Uterus (tissue), 4 donors: Measurements from ENCODE around the gene MED16. TPM values are rescaled to one million over a fixed set of nuclear protein-coding genes. Genes with fewer than 3 reads are reported as not detected.

Source experiments
- DNase-seq, 2 donors: peaks; one replicate each; pipeline ENCODE4 v3.0.0-alpha.2; 2019 to 2020
- H3K27ac ChIP-seq, 2 donors: fragments of 200-600 bp; sonication (generic); 1 replicate in 1 of 2; 2 replicates in 1 of 2; pipeline ENCODE4 v1.5.1; 2016 to 2018
- H3K27me3 ChIP-seq, 2 donors: fragments of 200-600 bp; sonication (generic); one replicate each; pipeline ENCODE4 v1.5.1; 2018 to 2019; ENCODE audit warnings: control low read depth in 1 of 2
- H3K36me3 ChIP-seq, 2 donors: fragments of 200-600 bp; sonication (generic); one replicate each; pipeline ENCODE4 v1.5.1; 2019; ENCODE audit warnings: control low read depth in 1 of 2
- H3K4me1 ChIP-seq, 2 donors: fragments of 200-600 bp; sonication (generic); one replicate each; pipeline ENCODE4 v1.5.1; 2018 to 2019; ENCODE audit warnings: control low read depth in 1 of 2
- H3K4me3 ChIP-seq, 2 donors: fragments of 200-600 bp; sonication (generic); 1 replicate in 1 of 2; 2 replicates in 1 of 2; pipeline ENCODE4 v1.5.1; 2018 to 2019; ENCODE audit warnings: mild to moderate bottlenecking in 1 of 2
- H3K9me3 ChIP-seq, 2 donors: fragments of 200-600 bp; sonication (generic); one replicate each; pipeline ENCODE4 v1.5.1; 2019; ENCODE audit warnings: control low read depth in 1 of 2
- POLR2A ChIP-seq, 2 donors: fragments of 450-650 bp; IDR thresholded peaks; one replicate each; pipeline ENCODE4 v1.6.1; 2016; ENCODE audit warnings: antibody characterized with exemption in 2 of 2, mild to moderate bottlenecking in 1 of 2, moderate library complexity in 1 of 2
- intact Hi-C: fragments of 100-400 bp; cut with DNase I; formaldehyde crosslinking; loops from one replicate; pipeline ENCODE4 v1.15.1; 2023; ENCODE audit warnings: low total_unique reads
- total RNA-seq, 4 donors: library from RNA; depleted of rRNA in 3 of 4; stranded (reverse); fragments of >200 nt in 3 of 4; gene quantifications; one replicate each; pipeline versions ENCODE4 v1.1.0 to v1.2.4, GENCODE V29; 2014 to 2023
- TF ChIP-seq, protein P1 (sequence below), 4 experiments: fragments of 200-600 bp in 2 of 4; fragments of 450-650 bp in 2 of 4; sonication (generic) in 2 of 4; IDR thresholded peaks; one replicate each; pipeline ENCODE4 v1.5.1; 2016 to 2019; ENCODE audit warnings: antibody characterized with exemption in 4 of 4, mild to moderate bottlenecking in 2 of 4, moderate library complexity in 1 of 4
- donor health status: DM: yes; HTN: yes; CAD: no.

MED16 gene
- total RNA-seq, 4 donors from 2014 or later = 12.0 to 69.1 (median 43.1) TPM

DNA sequence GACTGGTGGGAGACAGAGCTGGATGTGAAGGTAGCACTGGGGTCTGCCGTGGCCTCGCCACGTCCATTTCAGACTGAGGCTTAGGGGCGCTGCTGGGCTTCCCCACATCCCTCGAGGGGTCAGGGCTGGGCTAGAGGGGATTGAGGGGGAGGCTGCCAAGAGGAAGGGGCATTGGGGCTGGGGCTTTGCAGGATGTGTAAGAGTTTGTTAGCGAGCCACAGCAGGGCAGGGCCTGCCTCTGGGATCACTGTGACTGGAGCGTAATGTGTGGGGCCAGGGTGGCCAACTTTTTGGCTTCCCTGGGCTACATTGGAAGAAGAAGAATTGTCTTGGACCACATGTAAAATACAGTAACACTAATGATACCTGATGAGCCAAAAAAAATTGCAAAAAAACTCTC lies 46.9 kb upstream of the MED16 start:
- intact Hi-C loops = no loop called here
- H3K27ac ChIP-seq = no peak overlapping the region

DNA sequence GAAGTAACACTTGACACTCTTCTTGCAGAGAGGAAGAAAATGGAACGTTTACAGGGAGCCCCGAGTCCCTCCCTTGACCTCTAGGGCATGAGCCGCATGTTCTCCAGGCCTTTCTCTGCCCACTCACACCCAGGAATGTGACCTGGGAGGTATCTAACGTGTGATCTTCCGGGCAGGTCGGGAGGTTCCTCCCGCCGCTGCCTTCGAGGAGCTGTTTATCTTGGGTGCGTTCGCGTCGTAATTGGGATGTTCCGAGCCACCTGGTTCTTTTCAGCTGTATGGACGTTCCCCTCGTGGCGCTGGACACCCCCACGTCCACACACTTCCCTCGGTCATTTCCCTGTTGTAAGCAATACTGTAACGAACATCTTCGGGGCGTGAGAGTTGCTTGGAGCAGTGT lies 46.5 kb upstream of the MED16 start:
- H3K36me3 ChIP-seq = no peaks in the 10 kb centered on the region
- H3K4me3 ChIP-seq = no peak overlapping the region
- H3K27me3 ChIP-seq = no peaks in the 10 kb centered on the region
- intact Hi-C loops = no loop called here
- TF ChIP-seq, protein P1, sequence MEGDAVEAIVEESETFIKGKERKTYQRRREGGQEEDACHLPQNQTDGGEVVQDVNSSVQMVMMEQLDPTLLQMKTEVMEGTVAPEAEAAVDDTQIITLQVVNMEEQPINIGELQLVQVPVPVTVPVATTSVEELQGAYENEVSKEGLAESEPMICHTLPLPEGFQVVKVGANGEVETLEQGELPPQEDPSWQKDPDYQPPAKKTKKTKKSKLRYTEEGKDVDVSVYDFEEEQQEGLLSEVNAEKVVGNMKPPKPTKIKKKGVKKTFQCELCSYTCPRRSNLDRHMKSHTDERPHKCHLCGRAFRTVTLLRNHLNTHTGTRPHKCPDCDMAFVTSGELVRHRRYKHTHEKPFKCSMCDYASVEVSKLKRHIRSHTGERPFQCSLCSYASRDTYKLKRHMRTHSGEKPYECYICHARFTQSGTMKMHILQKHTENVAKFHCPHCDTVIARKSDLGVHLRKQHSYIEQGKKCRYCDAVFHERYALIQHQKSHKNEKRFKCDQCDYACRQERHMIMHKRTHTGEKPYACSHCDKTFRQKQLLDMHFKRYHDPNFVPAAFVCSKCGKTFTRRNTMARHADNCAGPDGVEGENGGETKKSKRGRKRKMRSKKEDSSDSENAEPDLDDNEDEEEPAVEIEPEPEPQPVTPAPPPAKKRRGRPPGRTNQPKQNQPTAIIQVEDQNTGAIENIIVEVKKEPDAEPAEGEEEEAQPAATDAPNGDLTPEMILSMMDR (IDR thresholded peaks at IDR 0.05) = no peak
- no peak for TF ChIP-seq POLR2A (IDR thresholded peaks at IDR 0.05)
- no peaks in the 10 kb centered on the region for H3K9me3 ChIP-seq
- H3K4me1 ChIP-seq = peaks cover 0 to 23% of the 10 kb centered on the region in 2 donors
- DNase-seq = no peak
- H3K27ac ChIP-seq = no peak overlapping the region

More for the DNA sequence above, 46.9 kb upstream of the MED16 start:
- peaks cover 0 to 20% of the 10 kb centered on the region in 2 donors for H3K4me1 ChIP-seq
- DNase-seq = no peak
- no peaks in the 10 kb centered on the region for H3K36me3 ChIP-seq
- H3K9me3 ChIP-seq = no peaks in the 10 kb centered on the region
- no peak overlapping the region for H3K4me3 ChIP-seq
- TF ChIP-seq, protein P1 (IDR thresholded peaks at IDR 0.05) = no peak
- TF ChIP-seq POLR2A (IDR thresholded peaks at IDR 0.05) = no peak
- H3K27me3 ChIP-seq = no peaks in the 10 kb centered on the region

DNA sequence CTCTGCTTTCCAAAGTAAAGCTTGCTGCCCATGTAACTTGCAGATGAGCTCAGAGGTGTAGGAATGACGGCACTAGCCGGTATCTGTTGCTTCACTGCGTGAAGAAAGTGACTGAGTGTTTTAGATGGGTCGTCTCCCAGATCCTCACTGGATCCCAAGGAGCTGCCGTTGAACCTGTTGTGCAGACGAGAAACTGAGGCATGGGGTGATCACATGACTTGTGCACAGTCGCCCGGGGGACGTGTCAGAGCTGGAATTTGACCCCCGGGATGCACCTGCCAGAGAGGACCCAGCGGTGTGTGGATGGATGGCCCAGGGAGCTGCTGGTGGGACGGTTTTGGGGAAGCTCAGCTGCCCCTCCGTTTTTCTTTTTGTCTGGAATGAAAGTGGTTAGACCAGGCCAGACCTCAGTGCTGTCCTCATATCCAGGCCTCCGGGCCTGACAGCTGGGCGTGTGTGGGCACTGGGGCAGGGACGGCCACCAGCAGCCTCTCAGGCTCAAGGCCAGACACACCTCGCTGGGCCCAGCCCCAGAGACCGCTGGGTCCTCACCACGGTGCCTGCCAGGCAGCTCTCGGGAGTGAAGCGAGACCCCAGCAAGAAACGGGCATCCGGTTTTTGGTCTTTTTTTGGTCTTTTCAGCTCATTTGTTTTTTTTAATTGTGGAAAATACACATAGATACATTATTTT lies 45.4 kb upstream of the MED16 start:
- TF ChIP-seq, protein P1 (IDR thresholded peaks at IDR 0.05) = no peak
- no peak for TF ChIP-seq POLR2A (IDR thresholded peaks at IDR 0.05)
- intact Hi-C loops = no loop called here
- no peak for DNase-seq
- no peaks in the 10 kb centered on the region for H3K27me3 ChIP-seq
- H3K4me1 ChIP-seq = peaks cover 0 to 30% of the 10 kb centered on the region in 2 donors
- no peaks in the 10 kb centered on the region for H3K36me3 ChIP-seq
- no peak overlapping the region for H3K4me3 ChIP-seq
- no peak overlapping the region for H3K27ac ChIP-seq
- H3K9me3 ChIP-seq = no peaks in the 10 kb centered on the region

GRCh38 chr19:937259-937694 lies 44.3 kb upstream of the MED16 start:
- H3K27ac ChIP-seq = no peak overlapping the region
- H3K9me3 ChIP-seq = no peaks in the 10 kb centered on the region
- no peak for DNase-seq
- TF ChIP-seq, protein P1 (IDR thresholded peaks at IDR 0.05) = no peak
- no peak for TF ChIP-seq POLR2A (IDR thresholded peaks at IDR 0.05)
- intact Hi-C loops = no loop called here
- no peaks in the 10 kb centered on the region for H3K36me3 ChIP-seq
- no peak overlapping the region for H3K4me3 ChIP-seq
- H3K27me3 ChIP-seq = no peaks in the 10 kb centered on the region
- H3K4me1 ChIP-seq = peaks cover 0 to 41% of the 10 kb centered on the region in 2 donors

GRCh38 chr19:936175-936546 lies 43.2 kb upstream of the MED16 start:
- no peak overlapping the region for H3K4me3 ChIP-seq
- H3K9me3 ChIP-seq = no peaks in the 10 kb centered on the region
- H3K4me1 ChIP-seq = peaks cover 0 to 38% of the 10 kb centered on the region in 2 donors
- H3K36me3 ChIP-seq = no peaks in the 10 kb centered on the region
- no peak overlapping the region for H3K27ac ChIP-seq
- no peak for DNase-seq
- H3K27me3 ChIP-seq = no peaks in the 10 kb centered on the region
- intact Hi-C loops = no loop called here
- no peak for TF ChIP-seq POLR2A (IDR thresholded peaks at IDR 0.05)
- TF ChIP-seq, protein P1 (IDR thresholded peaks at IDR 0.05) = no peak
